Measurements from ENCODE around the gene RPAP3. TPM values are rescaled to one million over a fixed set of nuclear protein-coding genes. Genes with fewer than 3 reads are reported as not detected.

Gene RPAP3
- total and polyA plus RNA-seq, 9 of the 15 experiments (the other 6 are each of a cell fraction or from before 2014, with no cell fraction given): 40.0 to 92.1 (median 54.1) TPM

- TF ChIP-seq ZNF318 (IDR thresholded peaks at IDR 0.05; ENCODE audit: borderline replicate concordance in 1 of 2, low read depth in 1 of 2) (no peak), RREB1 (CRISPR knock-in tag; IDR thresholded peaks at IDR 0.05) (no peak), RAD21 (CRISPR knock-in tag; conservative IDR thresholded peaks at IDR 0.05 in 1 of 2, IDR thresholded peaks at IDR 0.05 in 1 of 2) (peak; percentile 61 to 78), ZNF143 (CRISPR knock-in tag; IDR thresholded peaks at IDR 0.05) (no peak), SRSF7 (optimal IDR thresholded peaks at IDR 0.05; ENCODE audit: low read depth, low read length) (no peak), GABPA (tag; conservative IDR thresholded peaks at IDR 0.05; ENCODE audit: low read depth) (no peak), OTX1 (CRISPR knock-in tag; IDR thresholded peaks at IDR 0.05) (no peak), E2F6 (IDR thresholded peaks at IDR 0.05; ENCODE audit: borderline replicate concordance in 1 of 2, extremely low read depth in 1 of 2, insufficient read depth in 1 of 2, insufficient read length in 1 of 2, low read depth in 1 of 2, low read length in 1 of 2, poor library complexity in 1 of 2, severe bottlenecking in 1 of 2) (peak in 1 of 2 experiments; percentile 11), KLF16 (IDR thresholded peaks at IDR 0.05) (peak; percentile 48), TAF7 (tag; IDR thresholded peaks at IDR 0.05) (no peak)
These were observed 11.8 kb upstream of the RPAP3 start (continued) for GRCh38 chr12:47717443-47718193.

Measured in K562 (cell line).